Retinal pigment epithelial cell (primary cell): ENCODE results near the gene SLC35F1.

Source experiments
- DNase-seq: peaks from one replicate; pipeline ENCODE4 v3.0.0-alpha.2; 2010; ENCODE audit warnings: low read depth
- H3K4me3 ChIP-seq: 2 replicates; pipeline ENCODE4 v1.5.1; 2011; ENCODE audit warnings: mild to moderate bottlenecking, low read length, control low read depth, moderate library complexity
- CTCF ChIP-seq: conservative IDR thresholded peaks from 2 replicates; pipeline ENCODE4 v1.5.1; 2011; ENCODE audit warnings: low read depth, low read length, control low read depth, inconsistent platforms

SLC35F1 gene

DNA sequence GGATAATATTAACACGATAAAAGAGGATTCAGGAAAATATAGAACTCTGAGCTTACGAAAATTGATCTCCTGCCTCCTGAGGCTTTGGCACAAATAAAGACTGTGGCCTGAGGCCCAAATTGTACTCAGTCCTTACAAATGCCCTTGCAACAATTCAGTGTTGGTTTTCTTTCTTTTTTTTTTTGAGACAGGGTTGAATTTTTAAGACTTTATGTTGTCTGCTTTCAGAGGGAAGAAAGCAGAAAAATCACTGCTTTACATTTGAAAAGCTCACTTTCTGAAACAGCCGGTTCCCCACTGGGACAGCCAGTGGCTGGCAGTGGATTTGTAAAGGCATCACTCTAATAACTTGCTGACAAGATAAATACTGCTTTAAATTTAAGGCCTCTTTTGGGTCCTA, 290.5 kb downstream of the SLC35F1 start:
- no peak for TF ChIP-seq CTCF
- no peak overlapping the region for H3K4me3 ChIP-seq

DNA sequence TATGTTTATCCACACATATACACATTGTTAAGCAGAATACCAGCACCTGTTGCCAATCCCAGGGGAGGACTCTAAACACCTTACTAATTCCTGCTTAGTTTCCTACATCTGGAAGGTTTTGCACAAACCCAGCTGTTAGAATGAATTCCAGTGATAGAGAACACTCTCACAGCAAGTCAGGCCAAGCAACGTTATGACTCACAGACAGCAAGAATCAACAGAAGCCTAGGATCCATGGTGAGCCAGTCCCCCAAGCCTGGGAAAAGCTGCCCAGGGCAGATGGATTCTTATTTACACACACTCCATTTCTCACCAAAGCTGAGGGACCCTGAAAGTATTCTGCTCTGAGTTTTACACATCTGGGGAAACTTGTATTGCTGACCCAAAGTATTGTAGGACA, 291.7 kb downstream of the SLC35F1 start:
- DNase-seq: no peak
- no peak for TF ChIP-seq CTCF
- no peak overlapping the region for H3K4me3 ChIP-seq

More for the DNA sequence above, 290.5 kb downstream of the SLC35F1 start:
- no peak for DNase-seq

DNA sequence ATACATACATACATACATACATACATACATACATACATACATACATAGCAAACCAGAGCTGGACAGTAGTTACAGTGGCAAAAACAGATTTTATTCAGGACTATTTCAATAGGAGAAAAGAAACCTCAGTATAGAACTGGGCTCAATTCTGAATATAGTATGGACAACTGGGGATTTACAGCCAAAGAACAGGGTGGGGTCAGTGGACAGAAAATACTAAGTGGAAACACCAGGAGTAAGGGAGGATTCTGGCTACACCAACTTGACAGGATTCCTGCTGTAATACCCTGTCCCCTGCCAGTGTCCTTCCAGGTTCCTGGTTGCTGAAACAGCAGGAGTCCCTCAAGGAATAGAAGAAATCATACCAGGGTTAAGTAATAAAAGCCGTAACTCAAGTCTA, 293.1 kb downstream of the SLC35F1 start:
- no peak for TF ChIP-seq CTCF
- no peak overlapping the region for H3K4me3 ChIP-seq
- DNase-seq: no peak

DNA sequence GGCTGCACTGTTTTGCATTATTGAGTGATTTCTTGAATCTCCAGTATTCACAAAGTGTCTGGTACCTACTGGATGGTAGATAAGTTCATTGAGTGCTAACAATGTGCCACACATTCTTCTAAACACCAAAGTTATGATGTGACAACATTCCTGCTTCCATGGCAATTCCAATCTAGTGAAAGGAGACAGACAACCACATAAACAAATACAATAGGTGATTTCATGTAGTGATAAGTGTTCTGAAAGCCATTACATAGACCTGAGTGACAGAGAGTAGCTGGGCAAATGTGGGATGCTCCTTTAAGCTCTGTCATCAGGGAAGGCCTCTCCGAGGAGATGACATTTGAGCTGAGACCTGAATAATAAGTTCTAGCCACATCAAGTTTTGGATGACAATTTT, 295.5 kb downstream of the SLC35F1 start:
- no peak overlapping the region for H3K4me3 ChIP-seq
- TF ChIP-seq CTCF: no peak
- no peak for DNase-seq

- DNase-seq: no peak
- TF ChIP-seq CTCF: no peak
- H3K4me3 ChIP-seq: no peak overlapping the region
Measured at GRCh38 chr6:118203545-118203944, 296.5 kb downstream of the SLC35F1 start.

DNA sequence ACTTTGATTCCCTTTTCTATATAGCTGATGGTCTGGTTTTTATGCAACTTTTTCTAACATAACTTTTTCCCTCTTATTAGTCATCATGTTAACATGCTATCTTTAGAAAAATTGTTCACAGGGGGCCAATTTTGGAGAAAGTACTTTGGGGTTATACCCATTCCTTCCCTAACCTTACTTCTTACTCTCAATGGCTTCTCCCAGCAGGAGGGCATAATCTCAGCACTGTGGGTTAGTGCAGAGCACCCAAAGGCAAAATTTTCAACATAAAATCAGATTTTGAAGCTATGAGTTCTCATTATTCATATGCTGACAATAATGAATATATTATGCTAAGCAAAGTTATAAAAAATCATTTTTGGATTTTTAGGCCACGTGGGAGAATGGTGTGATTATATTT, 299.2 kb downstream of the SLC35F1 start:
- no peak for TF ChIP-seq CTCF
- no peak for DNase-seq
- no peak overlapping the region for H3K4me3 ChIP-seq

DNA sequence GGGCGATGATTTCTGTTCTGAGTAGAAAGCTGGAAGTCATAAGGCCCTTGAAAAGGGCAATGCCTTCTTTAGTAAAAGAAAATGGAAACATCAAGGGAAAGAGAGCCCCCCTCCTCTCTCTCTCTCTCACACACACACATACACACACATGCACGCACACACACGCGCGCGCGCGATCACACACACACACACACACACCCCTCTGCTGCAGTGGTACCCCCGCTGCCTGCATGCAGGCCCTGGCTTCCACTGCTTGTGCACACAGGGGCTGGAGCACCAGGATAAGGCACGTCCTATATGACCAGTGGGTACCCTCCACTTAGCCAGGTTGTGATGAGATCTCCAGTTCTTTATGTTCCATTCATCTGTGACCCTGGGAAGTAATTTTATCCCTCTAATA, 300.9 kb downstream of the SLC35F1 start:
- TF ChIP-seq CTCF: no peak
- no peak overlapping the region for H3K4me3 ChIP-seq

More for the DNA sequence above, 300.9 kb downstream of the SLC35F1 start:
- DNase-seq: no peak
